Mammary epithelial cell (primary cell): ENCODE measurements around the gene DPP10.

Experiments
- EZH2 ChIP-seq: IDR thresholded peaks from 2 replicates; pipeline ENCODE4 v1.6.1; 2012; ENCODE audit warnings: low read length, inconsistent platforms, borderline replicate concordance
- TF ChIP-seq, protein P1 (sequence below), 2 donors: IDR thresholded peaks in 1 of 2; conservative IDR thresholded peaks in 1 of 2; 2 replicates each; pipeline ENCODE4 v1.5.1; 2011 to 2012; ENCODE audit warnings: inconsistent platforms in 2 of 2, low read length in 2 of 2, mild to moderate bottlenecking in 2 of 2, control low read depth in 1 of 2, low read depth in 1 of 2; ENCODE audit not compliant: insufficient read depth in 1 of 2; ENCODE audit errors: extremely low read depth in 1 of 2

- TF ChIP-seq, protein P1, sequence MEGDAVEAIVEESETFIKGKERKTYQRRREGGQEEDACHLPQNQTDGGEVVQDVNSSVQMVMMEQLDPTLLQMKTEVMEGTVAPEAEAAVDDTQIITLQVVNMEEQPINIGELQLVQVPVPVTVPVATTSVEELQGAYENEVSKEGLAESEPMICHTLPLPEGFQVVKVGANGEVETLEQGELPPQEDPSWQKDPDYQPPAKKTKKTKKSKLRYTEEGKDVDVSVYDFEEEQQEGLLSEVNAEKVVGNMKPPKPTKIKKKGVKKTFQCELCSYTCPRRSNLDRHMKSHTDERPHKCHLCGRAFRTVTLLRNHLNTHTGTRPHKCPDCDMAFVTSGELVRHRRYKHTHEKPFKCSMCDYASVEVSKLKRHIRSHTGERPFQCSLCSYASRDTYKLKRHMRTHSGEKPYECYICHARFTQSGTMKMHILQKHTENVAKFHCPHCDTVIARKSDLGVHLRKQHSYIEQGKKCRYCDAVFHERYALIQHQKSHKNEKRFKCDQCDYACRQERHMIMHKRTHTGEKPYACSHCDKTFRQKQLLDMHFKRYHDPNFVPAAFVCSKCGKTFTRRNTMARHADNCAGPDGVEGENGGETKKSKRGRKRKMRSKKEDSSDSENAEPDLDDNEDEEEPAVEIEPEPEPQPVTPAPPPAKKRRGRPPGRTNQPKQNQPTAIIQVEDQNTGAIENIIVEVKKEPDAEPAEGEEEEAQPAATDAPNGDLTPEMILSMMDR (conservative IDR thresholded peaks at IDR 0.05 in 1 of 2, IDR thresholded peaks at IDR 0.05 in 1 of 2; ENCODE audit: extremely low read depth in 1 of 2, insufficient read depth in 1 of 2, low read depth in 1 of 2, low read length in 2 of 2): no peak
- no peak for TF ChIP-seq EZH2
Observed at GRCh38 chr2:115359550-115359949, 917.1 kb downstream of the DPP10 start.
